CD8-positive, alpha-beta memory T cell (primary cell): ENCODE results near the gene ATP4A. TPM values are rescaled to one million over a fixed set of nuclear protein-coding genes. Genes with fewer than 3 reads are reported as not detected.

Source experiments
- CTCF ChIA-PET: fragments of 350-600 bp; sonication (Branson Sonifier 250); formaldehyde crosslinking; loops from one replicate; lab custom pipeline; 2021; ENCODE audit warnings: antibody characterized with exemption; lab: Charles Lee
- POLR2A ChIA-PET: fragments of 350-600 bp; sonication (Branson Sonifier 250); formaldehyde crosslinking; loops from one replicate; lab custom pipeline; 2021; ENCODE audit warnings: antibody characterized with exemption; lab: Charles Lee
- DNase-seq, 5 donors: peaks; one replicate each; pipeline versions ENCODE4 v3.0.0 to v3.0.0-alpha.2; 2020 to 2022; ENCODE audit warnings: mixed read lengths in 1 of 5
- H3K27ac ChIP-seq: one replicate; pipeline ENCODE4 v1.7.0; 2013; ENCODE audit warnings: low read depth, mild to moderate bottlenecking, low read length, moderate library complexity
- H3K27me3 ChIP-seq: 2 replicates; pipeline ENCODE4 v1.7.0; 2013; ENCODE audit warnings: low read length, mild to moderate bottlenecking; ENCODE audit not compliant: insufficient read depth, poor library complexity, severe bottlenecking
- H3K36me3 ChIP-seq: 2 replicates; pipeline ENCODE4 v1.7.0; 2013; ENCODE audit warnings: mild to moderate bottlenecking, low read length, moderate library complexity; ENCODE audit not compliant: insufficient read depth
- H3K4me1 ChIP-seq: 2 replicates; pipeline ENCODE4 v1.7.0; 2013; ENCODE audit warnings: mild to moderate bottlenecking, low read length, moderate library complexity; ENCODE audit not compliant: insufficient read depth
- H3K4me3 ChIP-seq: 2 replicates; pipeline ENCODE4 v1.7.0; 2013; ENCODE audit warnings: mild to moderate bottlenecking, low read length
- H3K9me3 ChIP-seq: 2 replicates; pipeline ENCODE4 v1.7.0; 2013; ENCODE audit warnings: mild to moderate bottlenecking, low read length
- H3K27ac Mint-ChIP-seq, 8 donors: one replicate each; pipeline ENCODE4 v1.8.0; 2020 to 2021; ENCODE audit warnings: mixed read lengths in 8 of 8, mild to moderate bottlenecking in 6 of 8, inconsistent platforms in 3 of 8, moderate library complexity in 3 of 8
- H3K27me3 Mint-ChIP-seq, 2 donors: one replicate each; pipeline ENCODE4 v1.8.0; 2020 to 2021; ENCODE audit warnings: mixed read lengths in 2 of 2, mild to moderate bottlenecking in 1 of 2, moderate library complexity in 1 of 2
- H3K36me3 Mint-ChIP-seq, 3 donors: one replicate each; pipeline ENCODE4 v1.8.0; 2020 to 2021; ENCODE audit warnings: mixed read lengths in 3 of 3, inconsistent platforms in 1 of 3, mild to moderate bottlenecking in 1 of 3
- H3K4me1 Mint-ChIP-seq, 3 donors: one replicate each; pipeline ENCODE4 v1.8.0; 2020 to 2021; ENCODE audit warnings: mixed read lengths in 3 of 3, inconsistent platforms in 1 of 3, mild to moderate bottlenecking in 1 of 3
- H3K4me3 Mint-ChIP-seq, 7 donors: one replicate each; pipeline ENCODE4 v1.8.0; 2020 to 2021; ENCODE audit warnings: mixed read lengths in 7 of 7, mild to moderate bottlenecking in 6 of 7, moderate library complexity in 4 of 7, inconsistent platforms in 2 of 7
- H3K9me3 Mint-ChIP-seq, 5 donors: one replicate each; pipeline ENCODE4 v1.8.0; 2020 to 2022; ENCODE audit warnings: mixed read lengths in 5 of 5, mild to moderate bottlenecking in 3 of 5, moderate library complexity in 2 of 5, inconsistent platforms in 1 of 5
- polyA plus RNA-seq: library from polyadenylated mRNA; unstranded; fragments of 300-500 nt; fragmentation: Illumina TruSeq; gene quantifications from one replicate; pipeline ENCODE4 v1.2.3, GENCODE V29; 2021
- total RNA-seq, 2 experiments: library from RNA; stranded (reverse); gene quantifications; one replicate each; pipeline ENCODE4 v1.2.3, GENCODE V29; 2021

The ATP4A gene
- total and polyA plus RNA-seq, 3 experiments from 2014 or later = not detected

DNA sequence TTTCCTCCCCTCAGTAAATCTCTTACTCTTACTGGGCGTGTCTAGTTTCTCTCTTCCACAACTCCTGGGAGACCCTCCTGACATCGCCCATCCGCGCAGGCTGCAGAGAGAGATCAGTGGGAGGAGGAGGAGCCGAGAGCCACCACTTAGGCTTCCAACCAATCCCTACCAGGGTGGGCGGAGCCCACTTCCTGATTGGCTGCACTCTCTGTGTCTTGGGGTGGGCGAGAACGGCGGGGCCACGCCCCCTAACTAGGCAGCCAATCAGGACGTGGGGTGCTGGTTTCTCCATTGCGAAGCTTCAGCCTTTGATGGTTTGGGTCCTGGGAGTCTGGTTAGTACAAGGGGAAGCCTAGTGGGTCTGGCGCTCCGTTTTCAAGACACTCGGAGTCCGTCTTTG is 22.4 kb upstream of the ATP4A start, which contains the start of gene PMIS2:
Gene PMIS2 (plus strand): TSS at position 326 of the 400 bp plus-strand sequence. CDS start 87 bp downstream, outside the sequence.
- H3K4me3 ChIP-seq = no peak within 1 kb of the TSS
- no peaks in the 10 kb centered on the region for H3K9me3 ChIP-seq
- Mint-ChIP-seq H3K4me3 (no peak within 1 kb of the TSS), H3K27ac (no peak within 1 kb of the TSS), H3K36me3 (no peaks in the 10 kb centered on the region), H3K27me3 (peaks cover 17 to 21% of the 10 kb centered on the region in 2 donors), H3K9me3 (no peaks in the 10 kb centered on the region), H3K4me1 (no peaks in the 10 kb centered on the region)
- no peaks in the 10 kb centered on the region for H3K4me1 ChIP-seq
- ChIA-PET CTCF (no interaction called here), POLR2A (no interaction called here)
- no peak within 1 kb of the TSS for H3K27ac ChIP-seq
- no peaks in the 10 kb centered on the region for H3K36me3 ChIP-seq
- DNase-seq = no peak
- H3K27me3 ChIP-seq = no peaks in the 10 kb centered on the region

- Histone ChIP-seq H3K9me3 (no peaks in the 10 kb centered on the region), H3K27ac (no peak overlapping the region), H3K27me3 (no peaks in the 10 kb centered on the region), H3K36me3 (no peaks in the 10 kb centered on the region), H3K4me3 (no peak overlapping the region), H3K4me1 (no peaks in the 10 kb centered on the region)
- CTCF ChIA-PET = no interaction called here
- Mint-ChIP-seq H3K27ac (no peak overlapping the region), H3K4me1 (no peaks in the 10 kb centered on the region), H3K9me3 (peaks cover under 1 to 7% (median 2%) of the 10 kb centered on the region in 5 donors), H3K27me3 (peaks cover 16 to 30% of the 10 kb centered on the region in 2 donors), H3K4me3 (no peak overlapping the region), H3K36me3 (peaks cover 0 to 2% (median 0%) of the 10 kb centered on the region in 3 donors)
- POLR2A ChIA-PET = no interaction called here
- no peak for DNase-seq
Measured at GRCh38 chr19:35582760-35583159, 19.3 kb upstream of the ATP4A start.

DNA sequence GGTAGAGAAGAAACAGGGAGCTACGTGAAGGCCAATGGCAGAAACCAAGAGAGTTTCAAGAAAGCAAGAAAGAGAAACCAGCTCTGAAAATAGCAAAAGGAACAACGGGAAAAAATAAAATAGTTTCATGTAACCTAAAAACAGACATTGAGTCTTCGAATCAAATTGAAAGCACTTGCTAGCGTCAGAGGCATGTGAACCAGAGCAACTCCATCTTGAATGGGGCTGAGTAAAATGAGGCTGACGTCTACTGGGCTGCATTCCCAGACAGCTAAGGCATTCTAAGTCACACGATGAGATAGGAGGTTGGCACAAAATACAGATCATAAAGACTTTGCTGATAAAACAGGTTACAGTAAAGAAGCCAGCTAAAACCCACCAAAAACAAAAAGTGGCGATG is 15.2 kb upstream of the ATP4A start:
- peaks cover 5% of the 10 kb centered on the region for H3K9me3 ChIP-seq
- DNase-seq = no peak
- ChIA-PET POLR2A (no interaction called here), CTCF (no interaction called here)
- Mint-ChIP-seq H3K9me3 (peaks cover 24 to 38% (median 35%) of the 10 kb centered on the region in 5 donors), H3K36me3 (peaks cover 0 to 25% (median 0%) of the 10 kb centered on the region in 3 donors), H3K27ac (no peak overlapping the region), H3K27me3 (peaks cover 18 to 35% of the 10 kb centered on the region in 2 donors), H3K4me1 (no peaks in the 10 kb centered on the region), H3K4me3 (no peak overlapping the region)
- no peak overlapping the region for H3K4me3 ChIP-seq
- no peaks in the 10 kb centered on the region for H3K4me1 ChIP-seq
- H3K27me3 ChIP-seq = no peaks in the 10 kb centered on the region
- H3K27ac ChIP-seq = no peak overlapping the region
- H3K36me3 ChIP-seq = no peaks in the 10 kb centered on the region

- Mint-ChIP-seq H3K27ac (no peak overlapping the region), H3K9me3 (peaks cover 24 to 39% (median 38%) of the 10 kb centered on the region in 5 donors), H3K36me3 (peaks cover 0 to 25% (median 0%) of the 10 kb centered on the region in 3 donors), H3K4me3 (no peak overlapping the region), H3K4me1 (no peaks in the 10 kb centered on the region), H3K27me3 (peaks cover 13 to 38% of the 10 kb centered on the region in 2 donors)
- Histone ChIP-seq H3K9me3 (peaks cover 5% of the 10 kb centered on the region), H3K36me3 (no peaks in the 10 kb centered on the region), H3K27me3 (no peaks in the 10 kb centered on the region), H3K27ac (no peak overlapping the region), H3K4me1 (no peaks in the 10 kb centered on the region), H3K4me3 (no peak overlapping the region)
- ChIA-PET POLR2A (no interaction called here), CTCF (no interaction called here)
- no peak for DNase-seq
Measured at GRCh38 chr19:35577918-35578317, 14.5 kb upstream of the ATP4A start.

DNA sequence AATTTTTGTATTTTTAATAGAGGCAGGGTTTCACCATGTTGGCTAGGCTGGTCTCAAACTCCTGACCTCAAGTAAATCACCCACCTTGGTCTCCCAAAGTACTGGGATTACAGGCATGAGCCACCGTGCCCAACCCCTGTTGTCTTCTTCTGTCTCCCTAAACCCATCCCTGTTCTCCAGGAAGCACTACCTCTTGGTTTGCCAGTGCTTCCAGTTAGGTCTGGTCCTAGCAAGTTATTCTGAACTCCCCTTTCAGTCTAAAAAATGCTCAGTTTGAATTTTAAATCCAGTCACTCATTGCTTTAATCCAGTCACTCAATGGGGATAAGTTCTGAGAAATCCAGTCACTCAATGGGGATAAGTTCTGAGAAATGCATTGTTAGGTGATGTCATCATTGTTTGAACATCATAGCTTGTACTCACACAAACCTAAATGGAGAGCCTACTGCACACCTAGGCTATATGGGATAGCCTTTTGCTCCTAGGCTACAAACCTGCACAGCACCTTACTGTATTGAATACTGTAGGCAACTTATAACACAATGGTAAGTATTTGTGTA is 8.0 kb upstream of the ATP4A start:
- ChIA-PET CTCF (no interaction called here), POLR2A (no interaction called here)
- H3K36me3 Mint-ChIP-seq = peaks cover 0 to 15% (median 0%) of the 10 kb centered on the region in 3 donors
- Histone ChIP-seq H3K36me3 (no peaks in the 10 kb centered on the region), H3K4me3 (no peak overlapping the region), H3K4me1 (no peaks in the 10 kb centered on the region), H3K27me3 (no peaks in the 10 kb centered on the region), H3K9me3 (peaks cover 5% of the 10 kb centered on the region), H3K27ac (no peak overlapping the region)
- H3K27ac Mint-ChIP-seq = no peak overlapping the region
- H3K4me3 Mint-ChIP-seq = no peak overlapping the region
- H3K4me1 Mint-ChIP-seq = no peaks in the 10 kb centered on the region
- peaks cover 16 to 25% (median 20%) of the 10 kb centered on the region in 5 donors for H3K9me3 Mint-ChIP-seq
- H3K27me3 Mint-ChIP-seq = peaks cover 13 to 48% of the 10 kb centered on the region in 2 donors
- DNase-seq = no peak

GRCh38 chr19:35569281-35569781 is 5.9 kb upstream of the ATP4A start:
- H3K4me3 ChIP-seq = no peak overlapping the region
- peaks cover 14 to 46% of the 10 kb centered on the region in 2 donors for H3K27me3 Mint-ChIP-seq
- ChIA-PET POLR2A (no interaction called here), CTCF (no interaction called here)
- no peaks in the 10 kb centered on the region for H3K9me3 ChIP-seq
- no peak overlapping the region for H3K27ac ChIP-seq
- no peaks in the 10 kb centered on the region for H3K4me1 ChIP-seq
- no peak overlapping the region for H3K27ac Mint-ChIP-seq
- H3K4me3 Mint-ChIP-seq = no peak overlapping the region
- H3K27me3 ChIP-seq = no peaks in the 10 kb centered on the region
- peaks cover 0 to 6% (median 4%) of the 10 kb centered on the region in 5 donors for H3K9me3 Mint-ChIP-seq
- H3K36me3 Mint-ChIP-seq = no peaks in the 10 kb centered on the region
- H3K4me1 Mint-ChIP-seq = no peaks in the 10 kb centered on the region
- no peak for DNase-seq
- no peaks in the 10 kb centered on the region for H3K36me3 ChIP-seq

- Mint-ChIP-seq H3K27me3 (peaks cover 23 to 50% of the 10 kb centered on the region in 2 donors), H3K4me3 (no peak overlapping the region), H3K36me3 (no peaks in the 10 kb centered on the region), H3K4me1 (no peaks in the 10 kb centered on the region), H3K27ac (no peak overlapping the region), H3K9me3 (peaks cover 0 to 4% (median 0%) of the 10 kb centered on the region in 5 donors)
- no peak overlapping the region for H3K27ac ChIP-seq
- CTCF ChIA-PET = no interaction called here
- H3K9me3 ChIP-seq = no peaks in the 10 kb centered on the region
- no peaks in the 10 kb centered on the region for H3K27me3 ChIP-seq
- POLR2A ChIA-PET = no interaction called here
- H3K4me1 ChIP-seq = no peaks in the 10 kb centered on the region
- H3K36me3 ChIP-seq = no peaks in the 10 kb centered on the region
- no peak for DNase-seq
- H3K4me3 ChIP-seq = no peak overlapping the region
Measured at GRCh38 chr19:35566738-35567137, 3.3 kb upstream of the ATP4A start.

- Histone ChIP-seq H3K9me3 (no peaks in the 10 kb centered on the region), H3K36me3 (no peaks in the 10 kb centered on the region), H3K4me1 (no peaks in the 10 kb centered on the region), H3K27ac (no peak overlapping the region), H3K27me3 (no peaks in the 10 kb centered on the region), H3K4me3 (no peak overlapping the region)
- Mint-ChIP-seq H3K4me3 (no peak overlapping the region), H3K27me3 (peaks cover 30 to 55% of the 10 kb centered on the region in 2 donors), H3K4me1 (no peaks in the 10 kb centered on the region), H3K36me3 (no peaks in the 10 kb centered on the region), H3K9me3 (peaks cover 0 to 4% (median 0%) of the 10 kb centered on the region in 5 donors), H3K27ac (peak overlapping the region in 1 of 8 donors; percentile 35)
- POLR2A ChIA-PET = no interaction called here
- no peak for DNase-seq
- CTCF ChIA-PET = interaction anchor here (0.6 to 0.7 kb wide), 2 partner anchors 55 to 498 kb away, joined by 3 to 5 read pairs; no protein-coding TSS in a partner anchor
Measured at GRCh38 chr19:35565016-35565856, 1.8 kb upstream of the ATP4A start.
